ENCODE data around the gene PLXNB2.

Gene PLXNB2

GRCh38 chr22:50298266-50298637 lies 9.2 kb downstream of the PLXNB2 start:
- Histone ChIP-seq H3K79me2 (ENCODE audit: insufficient read depth, low read length) (no peaks in the 10 kb centered on the region), H4K20me1 (ENCODE audit: insufficient read depth, low read length) (peaks cover 14% of the 10 kb centered on the region), H3K4me1 (ENCODE audit: insufficient read depth, low read length) (peaks cover 6% of the 10 kb centered on the region), H3K9me3 (ENCODE audit: insufficient read depth, low read length, severe bottlenecking) (no peaks in the 10 kb centered on the region), H3K4me2 (ENCODE audit: insufficient read depth, low read length) (no peak overlapping the region), H3K4me3 (ENCODE audit: low read depth in 1 of 2, low read length in 2 of 2) (no peak overlapping the region), H2AFZ (ENCODE audit: low read depth, low read length) (no peak overlapping the region), H3K27ac (ENCODE audit: low read length) (no peak overlapping the region), H3K9ac (ENCODE audit: low read depth, low read length) (no peak overlapping the region), H3K27me3 (ENCODE audit: insufficient read depth, low read length, poor library complexity) (no peaks in the 10 kb centered on the region), H3K36me3 (ENCODE audit: insufficient read depth, low read length) (no peaks in the 10 kb centered on the region)
- ATAC-seq (ENCODE audit: insufficient read depth, low read depth) (no peak), DNase-seq (no peak)
- TF ChIP-seq EZH2 (IDR thresholded peaks at IDR 0.05; ENCODE audit: borderline replicate concordance, low read depth, low read length, severe bottlenecking), result no peak
- no peak for TF ChIP-seq CTCF (IDR thresholded peaks at IDR 0.05; ENCODE audit: borderline replicate concordance, extremely low read depth, low read length, poor library complexity, severe bottlenecking)

DNA sequence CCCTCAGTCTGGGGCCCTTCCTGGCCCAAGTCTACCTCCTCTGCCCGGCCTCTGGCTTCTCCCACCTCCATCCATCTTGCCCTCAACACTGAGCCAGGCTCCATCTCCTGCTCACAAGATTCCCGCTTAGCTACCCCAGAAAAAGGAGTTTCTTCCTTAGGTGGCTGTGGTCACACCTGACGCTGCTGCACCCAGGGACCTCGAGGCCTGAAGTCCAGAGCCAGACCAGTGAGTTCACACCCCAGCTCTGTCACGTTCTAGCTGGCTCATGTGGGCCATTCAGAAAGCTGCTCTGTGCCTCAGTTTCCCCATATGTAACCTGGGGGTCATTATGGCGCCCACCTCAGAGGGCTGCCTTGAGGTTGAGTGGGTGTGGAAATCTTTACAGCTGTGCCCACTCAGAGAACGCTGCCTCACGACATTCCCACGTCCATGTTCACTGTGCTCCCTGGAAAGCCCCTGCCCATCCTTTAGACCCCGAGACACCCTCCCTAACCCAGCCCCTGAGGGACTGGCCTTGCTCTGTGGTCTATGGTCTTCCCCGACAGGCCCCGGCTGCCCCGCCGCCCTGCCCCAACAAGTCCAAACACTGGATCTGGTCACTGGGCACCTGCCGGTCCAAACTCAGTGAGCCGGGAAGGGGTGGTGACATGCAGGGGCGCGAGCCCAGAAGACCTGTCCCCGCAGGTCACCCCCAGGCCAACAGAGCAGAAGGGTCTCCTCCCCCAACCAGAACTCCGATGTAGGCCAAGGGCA lies 9.8 kb downstream of the PLXNB2 start:
- no peaks in the 10 kb centered on the region for H3K79me2 ChIP-seq (ENCODE audit: insufficient read depth, low read length)
- H3K27me3 ChIP-seq (ENCODE audit: insufficient read depth, low read length, poor library complexity), result no peaks in the 10 kb centered on the region
- no peak overlapping the region for H3K4me3 ChIP-seq (ENCODE audit: low read depth in 1 of 2, low read length in 2 of 2)
- H3K9ac ChIP-seq (ENCODE audit: low read depth, low read length), result no peak overlapping the region
- H2AFZ ChIP-seq (ENCODE audit: low read depth, low read length), result no peak overlapping the region
- peaks cover 12% of the 10 kb centered on the region for H4K20me1 ChIP-seq (ENCODE audit: insufficient read depth, low read length)
- TF ChIP-seq EZH2 (IDR thresholded peaks at IDR 0.05; ENCODE audit: borderline replicate concordance, low read depth, low read length, severe bottlenecking) (no peak), CTCF (IDR thresholded peaks at IDR 0.05; ENCODE audit: borderline replicate concordance, extremely low read depth, low read length, poor library complexity, severe bottlenecking) (no peak)
- no peak overlapping the region for H3K4me2 ChIP-seq (ENCODE audit: insufficient read depth, low read length)
- H3K4me1 ChIP-seq (ENCODE audit: insufficient read depth, low read length), result peaks cover 6% of the 10 kb centered on the region
- H3K36me3 ChIP-seq (ENCODE audit: insufficient read depth, low read length), result no peaks in the 10 kb centered on the region
- H3K27ac ChIP-seq (ENCODE audit: low read length), result no peak overlapping the region
- no peaks in the 10 kb centered on the region for H3K9me3 ChIP-seq (ENCODE audit: insufficient read depth, low read length, severe bottlenecking)
- no peak for ATAC-seq (ENCODE audit: insufficient read depth, low read depth)
- no peak for DNase-seq

GRCh38 chr22:50296658-50297490 lies 10.6 kb downstream of the PLXNB2 start:
- no peak for ATAC-seq (ENCODE audit: insufficient read depth, low read depth)
- no peaks in the 10 kb centered on the region for H3K36me3 ChIP-seq (ENCODE audit: insufficient read depth, low read length)
- no peak for DNase-seq
- H3K79me2 ChIP-seq (ENCODE audit: insufficient read depth, low read length), result no peaks in the 10 kb centered on the region
- H3K4me3 ChIP-seq (ENCODE audit: low read depth in 1 of 2, low read length in 2 of 2), result no peak overlapping the region
- peaks cover 10% of the 10 kb centered on the region for H4K20me1 ChIP-seq (ENCODE audit: insufficient read depth, low read length)
- no peak overlapping the region for H2AFZ ChIP-seq (ENCODE audit: low read depth, low read length)
- no peaks in the 10 kb centered on the region for H3K9me3 ChIP-seq (ENCODE audit: insufficient read depth, low read length, severe bottlenecking)
- no peak overlapping the region for H3K9ac ChIP-seq (ENCODE audit: low read depth, low read length)
- no peak for TF ChIP-seq CTCF (IDR thresholded peaks at IDR 0.05; ENCODE audit: borderline replicate concordance, extremely low read depth, low read length, poor library complexity, severe bottlenecking)
- TF ChIP-seq EZH2 (IDR thresholded peaks at IDR 0.05; ENCODE audit: borderline replicate concordance, low read depth, low read length, severe bottlenecking), result no peak
- no peaks in the 10 kb centered on the region for H3K27me3 ChIP-seq (ENCODE audit: insufficient read depth, low read length, poor library complexity)
- H3K4me2 ChIP-seq (ENCODE audit: insufficient read depth, low read length), result no peak overlapping the region
- peaks cover 6% of the 10 kb centered on the region for H3K4me1 ChIP-seq (ENCODE audit: insufficient read depth, low read length)
- H3K27ac ChIP-seq (ENCODE audit: low read length), result no peak overlapping the region

Data from DND-41 (cell line).